Measurements from ENCODE around the gene UBE2E3.

DNA sequence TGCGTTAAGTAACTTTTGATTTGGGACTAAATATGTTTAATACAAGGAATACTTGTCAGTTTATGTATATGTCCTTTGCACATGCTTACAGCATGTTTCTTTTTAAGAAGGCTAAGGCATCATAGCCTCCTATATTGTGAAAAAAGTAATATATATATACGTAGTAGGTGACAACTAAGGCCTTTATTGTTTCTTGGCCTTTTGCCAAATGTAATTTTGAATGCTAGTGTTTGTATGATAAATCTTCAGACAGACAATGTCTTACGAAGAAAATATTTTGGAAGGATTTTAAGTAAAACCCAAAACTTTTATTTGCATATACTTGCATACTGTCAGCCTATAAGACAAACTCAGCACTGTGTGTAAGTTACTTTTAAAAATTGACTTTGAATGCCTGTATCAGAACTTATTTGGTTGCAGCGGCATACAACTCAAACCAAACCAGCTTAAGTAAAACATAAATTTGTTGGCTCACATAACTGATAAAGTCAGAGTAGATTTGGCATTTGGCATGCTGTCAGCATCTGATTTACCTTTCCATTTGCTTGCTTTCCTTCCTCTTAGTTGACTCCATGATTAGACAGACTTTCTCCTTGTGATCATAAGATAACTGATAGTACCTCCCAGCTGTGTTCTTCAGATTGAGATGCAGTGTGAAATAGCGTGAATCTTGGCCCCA lies 24.4 kb downstream of the UBE2E3 start:
- TF ChIP-seq GABPA (IDR thresholded peaks at IDR 0.05 in 1 of 2, conservative IDR thresholded peaks at IDR 0.05 in 1 of 2) = no peak
- TF ChIP-seq, protein P1, sequence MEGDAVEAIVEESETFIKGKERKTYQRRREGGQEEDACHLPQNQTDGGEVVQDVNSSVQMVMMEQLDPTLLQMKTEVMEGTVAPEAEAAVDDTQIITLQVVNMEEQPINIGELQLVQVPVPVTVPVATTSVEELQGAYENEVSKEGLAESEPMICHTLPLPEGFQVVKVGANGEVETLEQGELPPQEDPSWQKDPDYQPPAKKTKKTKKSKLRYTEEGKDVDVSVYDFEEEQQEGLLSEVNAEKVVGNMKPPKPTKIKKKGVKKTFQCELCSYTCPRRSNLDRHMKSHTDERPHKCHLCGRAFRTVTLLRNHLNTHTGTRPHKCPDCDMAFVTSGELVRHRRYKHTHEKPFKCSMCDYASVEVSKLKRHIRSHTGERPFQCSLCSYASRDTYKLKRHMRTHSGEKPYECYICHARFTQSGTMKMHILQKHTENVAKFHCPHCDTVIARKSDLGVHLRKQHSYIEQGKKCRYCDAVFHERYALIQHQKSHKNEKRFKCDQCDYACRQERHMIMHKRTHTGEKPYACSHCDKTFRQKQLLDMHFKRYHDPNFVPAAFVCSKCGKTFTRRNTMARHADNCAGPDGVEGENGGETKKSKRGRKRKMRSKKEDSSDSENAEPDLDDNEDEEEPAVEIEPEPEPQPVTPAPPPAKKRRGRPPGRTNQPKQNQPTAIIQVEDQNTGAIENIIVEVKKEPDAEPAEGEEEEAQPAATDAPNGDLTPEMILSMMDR (IDR thresholded peaks at IDR 0.05; ENCODE audit: low read depth, low read length, missing input control) = no peak
- TF ChIP-seq, protein P2, sequence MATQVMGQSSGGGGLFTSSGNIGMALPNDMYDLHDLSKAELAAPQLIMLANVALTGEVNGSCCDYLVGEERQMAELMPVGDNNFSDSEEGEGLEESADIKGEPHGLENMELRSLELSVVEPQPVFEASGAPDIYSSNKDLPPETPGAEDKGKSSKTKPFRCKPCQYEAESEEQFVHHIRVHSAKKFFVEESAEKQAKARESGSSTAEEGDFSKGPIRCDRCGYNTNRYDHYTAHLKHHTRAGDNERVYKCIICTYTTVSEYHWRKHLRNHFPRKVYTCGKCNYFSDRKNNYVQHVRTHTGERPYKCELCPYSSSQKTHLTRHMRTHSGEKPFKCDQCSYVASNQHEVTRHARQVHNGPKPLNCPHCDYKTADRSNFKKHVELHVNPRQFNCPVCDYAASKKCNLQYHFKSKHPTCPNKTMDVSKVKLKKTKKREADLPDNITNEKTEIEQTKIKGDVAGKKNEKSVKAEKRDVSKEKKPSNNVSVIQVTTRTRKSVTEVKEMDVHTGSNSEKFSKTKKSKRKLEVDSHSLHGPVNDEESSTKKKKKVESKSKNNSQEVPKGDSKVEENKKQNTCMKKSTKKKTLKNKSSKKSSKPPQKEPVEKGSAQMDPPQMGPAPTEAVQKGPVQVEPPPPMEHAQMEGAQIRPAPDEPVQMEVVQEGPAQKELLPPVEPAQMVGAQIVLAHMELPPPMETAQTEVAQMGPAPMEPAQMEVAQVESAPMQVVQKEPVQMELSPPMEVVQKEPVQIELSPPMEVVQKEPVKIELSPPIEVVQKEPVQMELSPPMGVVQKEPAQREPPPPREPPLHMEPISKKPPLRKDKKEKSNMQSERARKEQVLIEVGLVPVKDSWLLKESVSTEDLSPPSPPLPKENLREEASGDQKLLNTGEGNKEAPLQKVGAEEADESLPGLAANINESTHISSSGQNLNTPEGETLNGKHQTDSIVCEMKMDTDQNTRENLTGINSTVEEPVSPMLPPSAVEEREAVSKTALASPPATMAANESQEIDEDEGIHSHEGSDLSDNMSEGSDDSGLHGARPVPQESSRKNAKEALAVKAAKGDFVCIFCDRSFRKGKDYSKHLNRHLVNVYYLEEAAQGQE (IDR thresholded peaks at IDR 0.05) = no peak
- TF ChIP-seq, protein P3, sequence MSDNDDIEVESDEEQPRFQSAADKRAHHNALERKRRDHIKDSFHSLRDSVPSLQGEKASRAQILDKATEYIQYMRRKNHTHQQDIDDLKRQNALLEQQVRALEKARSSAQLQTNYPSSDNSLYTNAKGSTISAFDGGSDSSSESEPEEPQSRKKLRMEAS (IDR thresholded peaks at IDR 0.05) = no peak
- TF ChIP-seq, protein P4, sequence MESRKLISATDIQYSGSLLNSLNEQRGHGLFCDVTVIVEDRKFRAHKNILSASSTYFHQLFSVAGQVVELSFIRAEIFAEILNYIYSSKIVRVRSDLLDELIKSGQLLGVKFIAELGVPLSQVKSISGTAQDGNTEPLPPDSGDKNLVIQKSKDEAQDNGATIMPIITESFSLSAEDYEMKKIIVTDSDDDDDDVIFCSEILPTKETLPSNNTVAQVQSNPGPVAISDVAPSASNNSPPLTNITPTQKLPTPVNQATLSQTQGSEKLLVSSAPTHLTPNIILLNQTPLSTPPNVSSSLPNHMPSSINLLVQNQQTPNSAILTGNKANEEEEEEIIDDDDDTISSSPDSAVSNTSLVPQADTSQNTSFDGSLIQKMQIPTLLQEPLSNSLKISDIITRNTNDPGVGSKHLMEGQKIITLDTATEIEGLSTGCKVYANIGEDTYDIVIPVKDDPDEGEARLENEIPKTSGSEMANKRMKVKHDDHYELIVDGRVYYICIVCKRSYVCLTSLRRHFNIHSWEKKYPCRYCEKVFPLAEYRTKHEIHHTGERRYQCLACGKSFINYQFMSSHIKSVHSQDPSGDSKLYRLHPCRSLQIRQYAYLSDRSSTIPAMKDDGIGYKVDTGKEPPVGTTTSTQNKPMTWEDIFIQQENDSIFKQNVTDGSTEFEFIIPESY (IDR thresholded peaks at IDR 0.05) = no peak
- TF ChIP-seq TAF1 (conservative IDR thresholded peaks at IDR 0.05) = no peak
- TF ChIP-seq FOXA1 (IDR thresholded peaks at IDR 0.05) = no peak
- TF ChIP-seq YY1 (IDR thresholded peaks at IDR 0.05) = no peak
- no peak for TF ChIP-seq EGR1 (IDR thresholded peaks at IDR 0.05; ENCODE audit: low read depth in 2 of 2)
- no peak for TF ChIP-seq RAD21 (IDR thresholded peaks at IDR 0.05)
- TF ChIP-seq, protein P5, sequence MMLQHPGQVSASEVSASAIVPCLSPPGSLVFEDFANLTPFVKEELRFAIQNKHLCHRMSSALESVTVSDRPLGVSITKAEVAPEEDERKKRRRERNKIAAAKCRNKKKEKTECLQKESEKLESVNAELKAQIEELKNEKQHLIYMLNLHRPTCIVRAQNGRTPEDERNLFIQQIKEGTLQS (IDR thresholded peaks at IDR 0.05) = no peak
- no peak for TF ChIP-seq JUND (IDR thresholded peaks at IDR 0.05)
- TF ChIP-seq HNF4A (conservative IDR thresholded peaks at IDR 0.05) = no peak

Measured in liver (tissue), 3 donors.